Measurements from ENCODE around the gene OMP.

The OMP gene

GRCh38 chr11:77142091-77142975 is 39.7 kb downstream of the OMP start:
- DNase-seq = no peak

GRCh38 chr11:77143405-77144020 is 40.9 kb downstream of the OMP start:
- no peak for DNase-seq

- DNase-seq = no peak
Measured at GRCh38 chr11:77144196-77144856, 41.7 kb downstream of the OMP start.

GRCh38 chr11:77144857-77145428 is 42.3 kb downstream of the OMP start:
- DNase-seq = no peak

- no peak for DNase-seq
Measured at GRCh38 chr11:77146261-77147035, 43.8 kb downstream of the OMP start.

GRCh38 chr11:77147036-77147315 is 44.3 kb downstream of the OMP start:
- DNase-seq = no peak

GRCh38 chr11:77147668-77148321 is 45.2 kb downstream of the OMP start:
- DNase-seq = peak; percentile 9 to 61 (median 36)

GRCh38 chr11:77148963-77149715 is 46.5 kb downstream of the OMP start:
- DNase-seq = no peak

GRCh38 chr11:77149716-77150392 is 47.2 kb downstream of the OMP start:
- no peak for DNase-seq

GRCh38 chr11:77150836-77151235 is 48.2 kb downstream of the OMP start:
- no peak for DNase-seq

- no peak for DNase-seq
Measured at GRCh38 chr11:77151804-77152509, 49.3 kb downstream of the OMP start.

GRCh38 chr11:77152846-77153245 is 50.2 kb downstream of the OMP start:
- DNase-seq = no peak

Measured in NCI-H1417 (cell line).